ENCODE data around the gene LGALS13. TPM values are rescaled to one million over a fixed set of nuclear protein-coding genes. Genes with fewer than 3 reads are reported as not detected.

The LGALS13 gene
- total and polyA plus RNA-seq, 2 of the 8 experiments (the other 6 are each of a cell fraction or from before 2014, with no cell fraction given) = not detected

GRCh38 chr19:39603825-39604224 is 1.5 kb downstream of the LGALS13 start:
- Histone ChIP-seq H2BK12ac (ENCODE audit: low read depth, low read length) (no peak overlapping the region), H2BK15ac (ENCODE audit: low read length) (no peak overlapping the region), H3K23me2 (ENCODE audit: low read depth, low read length) (peaks cover 2% of the 10 kb centered on the region; the same call in 1 of the 2 replicates), H4K8ac (ENCODE audit: extremely low read depth, insufficient read depth, low read length) (no peak overlapping the region), H3K9ac (replicated peaks in 1 of 4; ENCODE audit: extremely low read depth in 1 of 4, low read depth in 3 of 4, low read length in 3 of 4) (no peak overlapping the region), H2AK5ac (ENCODE audit: low read depth, low read length) (no peak overlapping the region), H2BK20ac (ENCODE audit: low read length) (no peak overlapping the region), H3K27ac (ENCODE audit: low read depth, low read length) (no peak overlapping the region), H4K5ac (ENCODE audit: insufficient read length, low read depth, low read length) (no peak overlapping the region), H3K27me3 (replicated peaks in 1 of 4; ENCODE audit: control insufficient read depth in 3 of 4, extremely low read depth in 1 of 4, insufficient read depth in 3 of 4, low read length in 3 of 4) (no peaks in the 10 kb centered on the region; a peak in 2 of 7 replicates), H3K9me3 (ENCODE audit: insufficient read depth in 2 of 2, low read depth in 1 of 2, low read length in 1 of 2) (no peaks in the 10 kb centered on the region), H3K79me1 (ENCODE audit: low read depth, low read length) (no peaks in the 10 kb centered on the region), H3K56ac (replicated peaks; ENCODE audit: insufficient read length, low read depth, low read length) (no peak overlapping the region), H3K4me1 (replicated peaks in 1 of 4; ENCODE audit: control insufficient read depth in 3 of 4, insufficient read depth in 4 of 4, low read length in 3 of 4) (peaks cover 0 to 5% (median 0%) of the 10 kb centered on the region in 4 experiments; a peak in 3 of 7 replicates), H3K4ac (replicated peaks; ENCODE audit: insufficient read length, low read depth, low read length) (no peak overlapping the region), H3K14ac (ENCODE audit: insufficient read length) (no peak overlapping the region), H3K36me3 (ENCODE audit: control insufficient read depth in 2 of 4, insufficient read depth in 4 of 4, low read length in 3 of 4) (no peaks in the 10 kb centered on the region), H3K79me2 (ENCODE audit: control insufficient read depth in 1 of 2, insufficient read depth in 2 of 2, low read length in 2 of 2) (no peaks in the 10 kb centered on the region), H3K4me3 (ENCODE audit: extremely low read depth in 1 of 4, insufficient read depth in 2 of 4, low read depth in 3 of 4, low read length in 4 of 4) (no peak overlapping the region), H2AFZ (ENCODE audit: low read length) (no peak overlapping the region), H3K23ac (ENCODE audit: insufficient read length) (no peak overlapping the region), H2BK5ac (ENCODE audit: low read depth, low read length) (no peak overlapping the region), H4K20me1 (replicated peaks in 1 of 2; ENCODE audit: control insufficient read depth in 1 of 2, insufficient read depth in 2 of 2, low read length in 2 of 2) (peaks cover 0 to 3% of the 10 kb centered on the region in 2 experiments), H3K18ac (ENCODE audit: extremely low read depth, low read length) (no peak overlapping the region), H4K91ac (replicated peaks; ENCODE audit: insufficient read length, low read length) (no peak overlapping the region), H3K4me2 (ENCODE audit: insufficient read depth in 1 of 2, low read depth in 2 of 2, low read length in 2 of 2) (no peak overlapping the region), H2BK120ac (replicated peaks; ENCODE audit: low read depth, low read length) (no peak overlapping the region)
- no peak for FAIRE-seq
- POLR2A ChIA-PET (ENCODE audit: partially characterized antibody) = no interaction called here
- TF ChIP-seq SP1 (IDR thresholded peaks at IDR 0.05; ENCODE audit: low read depth, low read length) (no peak), CHD2 (IDR thresholded peaks at IDR 0.05; ENCODE audit: low read length) (no peak)
- 100% methylated on average over 1 of the region's 1 CpG; no CpG with 5 or more reads in 1 of the 2 experiments for WGBS, 2 experiments (ENCODE audit: extremely low coverage in 1 of 2, insufficient coverage in 1 of 2, insufficient read length in 1 of 2, insufficient replicate concordance in 2 of 2, low coverage in 1 of 2, low lambda C conversion rate in 2 of 2, missing lambda C conversion rate in 1 of 2)
- no peak for DNase-seq (ENCODE audit: low read depth in 1 of 2, low spot score in 2 of 2)
- CTCF ChIA-PET (ENCODE audit: partially characterized antibody) = no interaction called here

Measured in H1 (cell line).